KOPT-K1 (cell line): ENCODE data around the gene MAP3K19.
"Not testable (repeated sequence)": the region's sequence is repeated elsewhere in the genome, so short reads cannot be mapped to it uniquely, and the experiment has no call there.

ENCODE experiments used
- H3K27ac ChIP-seq: fragments of 200-600 bp; sonication (generic); 2 replicates; pipeline ENCODE4 v1.5.1; 2016; ENCODE audit warnings: antibody characterized with exemption, mild to moderate bottlenecking, low read depth, low read length; ENCODE audit not compliant: poor library complexity, severe bottlenecking
- H3K36me3 ChIP-seq: fragments of 200-600 bp; sonication (generic); 2 replicates; pipeline ENCODE4 v1.5.1; 2017; ENCODE audit warnings: antibody characterized with exemption, mild to moderate bottlenecking, low read length, moderate library complexity; ENCODE audit not compliant: insufficient read depth
- H3K9me3 ChIP-seq: fragments of 200-600 bp; sonication (generic); 2 replicates; pipeline ENCODE4 v1.5.1; 2017; ENCODE audit warnings: antibody characterized with exemption, low read length, mild to moderate bottlenecking; ENCODE audit not compliant: insufficient read depth, poor library complexity, severe bottlenecking

MAP3K19 gene

DNA sequence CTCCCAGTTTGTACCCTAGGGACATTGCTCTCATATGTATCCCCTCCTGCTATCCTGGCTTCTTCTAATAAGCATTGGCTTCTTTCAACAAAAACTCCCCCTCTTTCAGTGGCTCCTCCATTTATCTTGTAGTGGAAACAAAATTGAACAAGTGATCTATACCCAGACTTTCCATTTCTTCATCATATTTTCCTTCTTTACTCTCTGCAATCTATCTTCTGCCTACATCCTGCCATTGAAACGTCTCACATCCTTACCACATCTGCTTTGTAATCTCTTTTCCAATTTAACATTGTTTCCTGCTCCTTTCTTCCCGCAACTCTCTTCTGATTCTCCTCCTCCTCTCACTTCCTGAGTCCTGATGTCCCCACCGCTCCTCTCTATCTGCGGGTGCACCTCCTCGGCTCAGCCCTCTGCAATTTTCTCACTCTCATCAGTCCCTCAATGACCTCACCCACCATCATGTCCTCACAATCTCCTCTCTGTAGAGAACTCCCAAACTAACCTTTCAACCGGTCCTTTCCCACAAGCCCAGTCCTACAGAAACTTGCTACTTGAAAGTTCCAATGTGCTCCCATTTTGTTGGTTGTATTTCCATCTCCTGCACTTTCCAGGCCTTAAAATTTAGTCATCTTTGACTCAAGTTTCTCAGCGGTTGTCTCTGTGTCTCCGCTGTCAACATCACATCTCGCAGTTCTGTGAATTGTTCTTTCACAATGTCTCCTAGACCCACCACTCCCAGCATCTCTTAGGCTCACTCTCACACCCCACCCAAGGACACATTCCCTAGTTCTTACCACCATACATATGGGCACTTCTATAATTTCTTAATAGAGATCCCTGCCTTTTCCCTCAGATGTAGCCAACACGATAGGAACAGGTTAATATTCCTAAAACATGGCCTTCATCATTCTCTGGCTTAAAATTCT is 24.0 kb downstream of the MAP3K19 start:
- Histone ChIP-seq H3K36me3 (no peaks in the 10 kb centered on the region), H3K27ac (no peak overlapping the region), H3K9me3 (no peaks in the 10 kb centered on the region)

DNA sequence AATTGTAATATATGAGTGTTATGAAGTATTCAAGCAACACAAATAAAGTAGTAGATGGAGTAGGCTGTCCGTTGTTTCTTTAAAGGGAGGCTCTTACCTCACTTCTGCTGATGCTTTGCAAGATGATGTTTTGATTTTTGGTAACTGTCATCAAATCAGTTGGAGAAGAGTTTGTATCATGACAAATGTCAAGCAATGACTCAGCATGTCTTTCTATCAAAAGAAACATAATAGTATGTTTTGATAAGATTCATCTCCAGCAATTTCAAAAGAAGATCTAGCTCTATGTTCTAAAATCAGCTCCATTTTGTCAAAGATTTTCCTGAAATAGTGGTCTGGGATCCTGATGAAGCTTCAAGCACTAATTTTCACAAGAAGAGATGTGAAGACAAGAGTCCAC is 25.6 kb downstream of the MAP3K19 start:
- no peak overlapping the region for H3K27ac ChIP-seq
- no peaks in the 10 kb centered on the region for H3K9me3 ChIP-seq

DNA sequence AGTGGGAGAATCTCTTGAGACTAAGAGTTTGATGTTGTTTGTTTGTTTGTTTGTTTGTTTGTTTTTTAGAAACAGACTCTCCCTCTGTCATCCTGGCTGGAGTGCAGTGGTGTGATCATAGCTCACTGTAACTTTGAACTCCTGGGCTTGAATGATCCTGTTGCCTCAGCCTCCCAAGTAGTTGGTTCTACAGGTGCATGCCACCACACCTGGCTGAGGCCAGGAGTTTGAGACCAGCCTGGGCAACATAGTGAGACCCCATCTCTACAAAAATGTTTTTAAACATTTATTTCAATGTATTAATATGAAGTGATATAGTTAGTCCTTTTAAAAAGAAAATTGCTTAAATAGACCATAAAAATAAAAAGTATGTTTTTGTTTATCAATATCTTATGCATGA is 35.6 kb downstream of the MAP3K19 start:
- H3K9me3 ChIP-seq = no peaks in the 10 kb centered on the region
- no peak overlapping the region for H3K27ac ChIP-seq
- H3K36me3 ChIP-seq = no peaks in the 10 kb centered on the region

More for the DNA sequence above, 25.6 kb downstream of the MAP3K19 start:
- no peaks in the 10 kb centered on the region for H3K36me3 ChIP-seq

DNA sequence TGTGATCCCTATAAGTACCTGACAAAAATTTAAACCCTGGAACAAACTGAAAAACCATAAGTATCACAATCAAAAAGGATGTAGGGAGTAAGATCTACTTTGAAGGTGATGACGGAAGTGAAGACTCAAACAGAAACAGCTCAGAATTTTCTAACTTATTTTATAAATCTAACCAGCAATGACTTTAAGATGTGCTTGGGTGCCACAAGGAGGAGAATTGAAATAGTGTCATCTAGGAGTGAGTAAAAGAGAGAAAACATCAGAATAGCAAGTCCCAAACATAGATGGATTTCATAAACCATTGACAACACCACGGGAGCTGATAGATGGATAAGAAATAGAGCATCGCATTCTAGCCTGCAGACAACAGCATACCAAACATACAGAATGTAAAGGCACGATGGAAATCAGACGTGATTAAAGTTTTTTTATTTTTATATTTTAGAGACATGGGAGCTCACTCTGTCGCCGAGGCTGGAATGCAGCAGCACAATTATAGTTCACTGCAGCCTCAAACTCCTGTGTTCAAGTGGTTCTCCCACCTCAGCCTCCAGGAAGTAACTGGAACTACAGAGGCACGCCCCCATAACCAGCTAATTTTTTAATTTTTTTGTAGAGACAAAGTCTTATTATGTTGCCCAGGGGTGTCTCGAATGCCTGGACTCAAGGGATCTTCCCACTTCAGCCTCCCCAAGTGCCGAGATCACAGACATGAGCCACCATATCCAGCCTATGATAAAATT is 36.9 kb downstream of the MAP3K19 start:
- Histone ChIP-seq H3K36me3 (no peaks in the 10 kb centered on the region), H3K9me3 (no peaks in the 10 kb centered on the region)

DNA sequence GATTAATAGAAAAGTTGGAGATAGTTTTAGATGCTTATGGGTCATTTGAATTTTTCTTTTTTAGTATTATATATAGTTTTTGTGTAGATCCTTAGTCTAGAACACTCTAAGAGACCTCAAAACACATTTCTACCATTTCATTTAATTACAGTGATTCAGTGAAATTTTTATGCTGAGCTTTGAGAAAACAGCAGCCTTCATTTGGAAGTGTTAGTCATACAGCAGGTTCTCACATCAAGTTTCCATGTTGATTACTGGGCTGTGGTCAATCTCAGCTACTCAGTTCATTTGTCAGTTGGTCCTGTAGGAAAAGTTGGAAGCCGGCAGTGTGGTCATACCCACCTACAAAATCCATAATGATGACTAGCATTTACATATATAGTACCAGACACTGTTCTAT is 37.9 kb downstream of the MAP3K19 start:
- Histone ChIP-seq H3K36me3 (no peaks in the 10 kb centered on the region), H3K9me3 (no peaks in the 10 kb centered on the region), H3K27ac (no peak overlapping the region)

More for the DNA sequence above, 36.9 kb downstream of the MAP3K19 start:
- no peak overlapping the region for H3K27ac ChIP-seq

DNA sequence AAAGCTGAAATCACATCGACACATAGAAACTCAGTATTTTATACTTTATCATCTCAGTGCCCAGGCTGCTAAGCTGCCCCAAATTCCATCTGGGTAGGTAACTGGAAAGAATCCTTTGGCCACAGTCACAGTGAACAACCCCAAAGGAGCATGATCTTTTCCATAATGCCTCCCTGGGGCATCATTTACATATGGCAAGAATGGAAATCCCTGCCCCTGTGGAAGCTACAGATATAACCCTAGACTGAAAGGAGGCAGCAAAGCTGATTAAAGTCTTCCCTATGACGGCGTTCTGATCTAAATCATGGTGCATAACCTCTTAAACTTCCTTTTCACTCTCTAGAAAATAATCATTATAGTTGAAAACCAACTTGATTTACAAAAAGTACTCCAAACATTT is 41.5 kb downstream of the MAP3K19 start:
- H3K9me3 ChIP-seq = no peaks in the 10 kb centered on the region
- no peak overlapping the region for H3K27ac ChIP-seq
- no peaks in the 10 kb centered on the region for H3K36me3 ChIP-seq

DNA sequence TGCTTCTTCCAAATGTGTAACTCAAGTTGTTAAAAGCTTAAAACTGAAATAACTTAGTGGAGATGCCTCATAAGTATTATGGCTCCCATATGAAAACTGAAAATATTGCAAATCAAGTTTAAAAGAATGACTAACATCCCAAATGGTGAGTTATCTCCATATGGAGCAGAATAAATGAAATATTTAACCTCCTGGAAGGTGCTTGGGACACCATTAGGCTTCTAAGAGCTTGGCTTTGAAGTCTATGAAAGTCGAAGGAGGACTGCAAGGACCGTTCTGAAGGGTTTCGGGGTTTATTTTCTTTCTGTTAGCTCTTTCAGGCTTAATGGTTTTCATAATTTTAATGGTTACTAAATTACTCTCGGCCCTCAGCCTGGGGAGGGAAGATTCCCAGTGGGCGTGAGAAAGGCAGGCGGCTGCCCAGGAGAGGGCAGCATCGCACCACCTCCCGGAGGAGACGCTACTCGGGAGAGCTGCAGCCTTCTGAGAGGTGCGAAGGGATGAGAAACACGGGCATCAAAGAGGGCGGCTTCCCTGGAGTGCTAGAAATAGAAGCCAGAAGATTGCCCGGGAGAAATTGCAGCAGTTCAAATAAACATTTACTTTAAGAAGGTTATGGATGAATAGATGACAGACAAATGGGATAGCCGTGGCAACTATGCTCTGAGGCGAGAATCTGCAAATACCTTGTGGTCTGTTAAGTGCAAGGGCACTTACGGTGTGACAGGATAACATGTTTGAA is 43.1 kb downstream of the MAP3K19 start:
- H3K27ac ChIP-seq = no peak overlapping the region
- H3K36me3 ChIP-seq = no peaks in the 10 kb centered on the region
- H3K9me3 ChIP-seq = no peaks in the 10 kb centered on the region

DNA sequence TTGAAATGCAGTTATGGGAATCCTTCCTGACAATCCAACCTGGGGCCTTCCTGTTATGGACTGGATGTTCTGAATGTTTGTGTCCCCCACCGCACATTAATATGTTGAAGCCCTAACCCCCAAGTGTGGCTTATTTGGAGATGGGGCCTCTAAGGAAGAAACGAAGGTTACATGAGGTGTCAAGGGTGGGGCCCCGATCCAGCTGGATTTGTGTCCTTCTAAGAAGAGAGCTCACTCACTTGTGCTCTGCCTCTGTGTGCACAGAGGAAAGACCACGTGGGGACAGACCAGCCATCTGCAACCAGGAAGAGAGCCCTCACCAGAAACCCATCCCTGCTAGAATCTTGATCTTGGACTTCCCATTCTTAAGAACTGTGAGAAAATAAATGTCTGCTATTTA is 44.4 kb downstream of the MAP3K19 start:
- Histone ChIP-seq H3K36me3 (no peaks in the 10 kb centered on the region), H3K27ac (no peak overlapping the region), H3K9me3 (no peaks in the 10 kb centered on the region)

DNA sequence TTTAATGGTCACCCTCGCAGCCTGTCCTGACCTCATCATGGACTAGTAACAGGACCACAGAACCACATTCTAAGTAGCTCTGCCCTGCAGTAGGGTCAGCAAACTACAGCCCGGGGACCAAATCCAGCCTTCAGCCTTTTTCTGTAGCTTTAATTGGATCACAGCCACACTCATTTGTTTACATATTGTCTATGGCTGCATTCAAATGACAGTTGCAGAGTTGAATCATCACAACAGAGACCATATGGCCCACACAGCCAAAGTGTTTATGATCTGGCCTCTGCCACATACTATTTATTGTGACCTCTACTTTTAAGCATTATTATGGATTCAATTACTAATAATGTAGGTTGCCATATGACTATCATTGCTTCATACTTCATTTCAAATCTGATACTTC is 47.7 kb downstream of the MAP3K19 start:
- no peaks in the 10 kb centered on the region for H3K36me3 ChIP-seq
- no peak overlapping the region for H3K27ac ChIP-seq
- H3K9me3 ChIP-seq = no peaks in the 10 kb centered on the region

DNA sequence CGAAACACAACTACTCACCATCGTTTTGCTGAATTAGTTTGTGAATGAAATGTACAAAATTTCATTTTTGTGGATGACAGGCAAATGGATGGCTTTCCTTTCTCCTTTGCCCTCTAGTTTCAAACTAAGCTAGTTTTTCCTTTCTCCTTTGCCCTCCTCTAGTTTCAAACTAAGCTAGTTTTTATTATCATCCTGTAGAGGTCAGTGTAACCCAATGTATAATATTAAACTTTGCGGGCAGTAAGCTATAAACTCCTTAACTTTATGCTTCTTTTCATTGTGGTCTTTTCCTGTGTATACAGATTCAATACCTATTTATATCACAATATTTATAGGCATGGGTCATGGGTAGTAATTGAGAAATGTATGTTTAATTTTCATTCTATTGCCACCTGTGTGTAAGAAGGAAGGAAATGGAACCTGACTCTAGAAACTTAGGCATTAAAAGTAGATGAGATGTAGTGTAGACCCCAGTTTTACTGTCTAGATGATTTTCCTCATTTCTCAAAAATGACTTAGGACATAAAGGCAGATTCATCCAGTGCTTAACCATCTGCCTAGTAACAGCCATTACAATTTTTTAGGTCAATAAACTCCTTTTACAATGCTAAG is 58.1 kb downstream of the MAP3K19 start:
- H3K36me3 ChIP-seq = no peaks in the 10 kb centered on the region
- H3K27ac ChIP-seq = no peak overlapping the region
- peaks cover 3% of the 10 kb centered on the region for H3K9me3 ChIP-seq

DNA sequence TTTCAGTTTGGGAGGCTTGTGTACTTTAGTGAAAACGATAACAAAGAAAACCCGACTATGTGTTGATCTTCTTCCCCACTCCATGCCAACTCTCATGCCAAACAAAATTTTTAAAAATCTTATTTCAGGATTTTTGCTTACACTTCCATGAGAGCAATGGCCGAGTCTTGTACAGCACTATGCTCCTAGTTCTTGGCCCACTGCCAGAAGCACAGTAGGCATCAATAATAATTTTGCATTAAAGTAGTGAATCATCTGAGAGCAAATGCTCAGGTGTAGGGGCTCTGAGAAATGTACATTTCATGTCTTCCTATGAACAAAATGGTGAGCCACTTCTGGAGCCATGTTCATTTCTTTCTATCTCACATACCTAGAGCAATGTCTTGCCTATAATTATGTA is 62.2 kb downstream of the MAP3K19 start:
- no peaks in the 10 kb centered on the region for H3K36me3 ChIP-seq
- peaks cover 7% of the 10 kb centered on the region for H3K9me3 ChIP-seq
- no peak overlapping the region for H3K27ac ChIP-seq

DNA sequence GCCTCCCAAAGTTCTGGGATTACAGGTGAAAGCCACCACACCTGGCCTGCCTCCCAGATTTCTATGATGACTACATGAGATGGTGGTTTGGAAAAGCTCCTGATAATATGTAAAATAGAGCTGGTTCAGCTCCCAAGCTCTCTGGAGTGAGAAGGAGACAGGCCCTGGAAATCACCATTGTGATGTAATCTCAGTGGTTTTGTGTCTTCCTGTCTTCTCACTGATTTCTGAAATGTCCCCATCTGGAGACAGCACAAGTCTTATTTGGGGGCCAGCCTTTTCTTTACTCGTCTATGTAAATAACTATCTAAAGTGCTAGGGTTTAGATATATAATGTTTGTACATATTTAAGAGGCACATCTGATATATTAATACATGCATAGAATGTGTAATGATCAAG is 64.6 kb downstream of the MAP3K19 start:
- H3K27ac ChIP-seq = no peak overlapping the region
- H3K36me3 ChIP-seq = no peaks in the 10 kb centered on the region
- H3K9me3 ChIP-seq = peaks cover 7% of the 10 kb centered on the region

DNA sequence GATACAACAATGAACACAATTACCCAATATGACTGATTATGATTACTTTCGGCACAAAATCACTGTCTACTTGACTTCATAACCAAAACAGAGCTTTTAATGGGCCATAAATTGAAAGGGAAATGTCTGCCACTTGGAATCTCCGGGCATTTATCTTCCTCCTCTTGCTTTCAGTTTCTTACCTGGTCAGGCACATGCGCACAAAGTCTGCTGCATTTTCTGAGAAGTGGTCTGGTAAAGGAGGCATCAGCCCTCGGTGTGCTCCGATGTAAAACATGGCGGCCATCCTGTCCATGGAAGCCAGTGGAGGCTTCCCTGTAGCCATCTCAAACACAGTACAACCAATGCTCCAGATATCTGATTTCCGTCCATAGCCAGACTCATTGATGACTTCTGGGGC is 66.6 kb downstream of the MAP3K19 start:
- H3K9me3 ChIP-seq = peaks cover 7% of the 10 kb centered on the region
- H3K36me3 ChIP-seq = no peaks in the 10 kb centered on the region
- H3K27ac ChIP-seq = no peak overlapping the region

DNA sequence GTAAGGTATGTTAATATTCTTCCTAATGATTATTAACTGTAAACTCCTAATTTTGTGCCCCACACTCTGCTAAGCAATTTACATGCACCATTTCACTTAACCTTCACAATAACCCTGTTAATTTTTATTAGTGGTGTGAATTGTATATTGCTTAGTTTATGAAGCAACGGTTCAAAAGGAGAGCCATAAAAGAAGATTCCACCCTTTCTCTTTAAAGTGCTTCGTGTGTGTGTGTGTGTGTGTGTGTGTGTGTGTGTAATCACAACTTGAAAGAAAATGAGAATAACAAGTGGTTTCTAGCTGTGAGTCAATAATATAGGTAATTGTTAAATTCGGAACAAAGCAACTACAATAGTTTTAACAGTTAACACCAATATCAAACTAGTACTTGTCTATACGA is 68.0 kb downstream of the MAP3K19 start:
- Histone ChIP-seq H3K9me3 (peaks cover 19% of the 10 kb centered on the region), H3K36me3 (no peaks in the 10 kb centered on the region), H3K27ac (no peak overlapping the region)

DNA sequence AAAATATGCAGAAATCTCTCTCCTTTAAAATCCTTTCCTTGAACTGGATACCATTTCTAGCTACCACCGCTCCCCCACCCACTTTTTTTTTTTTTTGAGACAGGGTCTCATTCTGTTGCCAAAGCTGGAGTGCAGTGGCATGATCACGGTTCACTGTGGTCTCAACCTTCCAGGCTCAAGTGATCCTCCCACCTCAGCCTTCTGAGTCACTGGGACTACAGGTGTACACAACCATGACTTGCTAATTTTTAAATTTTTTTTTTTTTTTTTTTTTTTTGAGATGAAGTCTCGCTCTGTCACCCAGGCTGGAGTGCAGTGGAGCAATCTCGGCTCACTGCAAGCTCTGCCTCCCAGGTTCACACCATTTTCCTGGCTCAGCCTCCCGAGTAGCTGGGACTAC is 70.1 kb downstream of the MAP3K19 start:
- H3K9me3 ChIP-seq = peaks cover 28% of the 10 kb centered on the region
- not testable (repeated sequence) for H3K27ac ChIP-seq

More for the DNA sequence above, 70.1 kb downstream of the MAP3K19 start:
- not testable (repeated sequence) for H3K36me3 ChIP-seq
